Liver (tissue), 9 donors: ENCODE results near the gene ARL14EP. TPM values are rescaled to one million over a fixed set of nuclear protein-coding genes. Genes with fewer than 3 reads are reported as not detected.

Experiments used
- DNase-seq: peaks from one replicate; pipeline ENCODE4 v3.0.0-alpha.2; 2017; ENCODE audit warnings: low spot score
- H3K27ac ChIP-seq, 2 donors: one replicate each; pipeline ENCODE4 v1.7.0; 2013; ENCODE audit warnings: inconsistent platforms in 2 of 2, low read length in 2 of 2, control low read depth in 1 of 2, low read depth in 1 of 2, mild to moderate bottlenecking in 1 of 2
- H3K27me3 ChIP-seq, 4 donors: one replicate each; pipeline versions ENCODE4 v1.6.1 to v1.7.0; 2013; ENCODE audit warnings: low read length in 3 of 4, inconsistent platforms in 1 of 4, mild to moderate bottlenecking in 1 of 4, moderate library complexity in 1 of 4; ENCODE audit not compliant: control insufficient read depth in 4 of 4, insufficient read depth in 4 of 4
- H3K36me3 ChIP-seq, 4 donors: one replicate each; pipeline versions ENCODE4 v1.6.1 to v1.7.0; 2013; ENCODE audit warnings: low read length in 3 of 4, mild to moderate bottlenecking in 3 of 4, low read depth in 1 of 4, moderate library complexity in 1 of 4; ENCODE audit not compliant: control insufficient read depth in 4 of 4, insufficient read depth in 3 of 4
- H3K4me1 ChIP-seq, 4 donors: one replicate each; pipeline versions ENCODE4 v1.6.1 to v1.7.0; 2013; ENCODE audit warnings: low read length in 3 of 4, mild to moderate bottlenecking in 3 of 4, moderate library complexity in 1 of 4; ENCODE audit not compliant: control insufficient read depth in 4 of 4, insufficient read depth in 4 of 4
- H3K4me3 ChIP-seq, 3 donors: one replicate each; pipeline versions ENCODE4 v1.6.1 to v1.7.0; 2013; ENCODE audit warnings: low read length in 3 of 3, control low read depth in 1 of 3, low read depth in 1 of 3, mild to moderate bottlenecking in 1 of 3
- H3K9ac ChIP-seq, 2 donors: one replicate each; pipeline ENCODE4 v1.7.0; 2013; ENCODE audit warnings: low read length in 2 of 2, mild to moderate bottlenecking in 2 of 2, moderate library complexity in 2 of 2, control low read depth in 1 of 2, low read depth in 1 of 2
- H3K9me3 ChIP-seq, 4 donors: one replicate each; pipeline versions ENCODE4 v1.6.1 to v1.7.0; 2013; ENCODE audit warnings: low read length in 3 of 4; ENCODE audit not compliant: control insufficient read depth in 4 of 4
- EGR1 ChIP-seq, 2 donors: IDR thresholded peaks; 2 replicates each; pipeline ENCODE4 v1.6.1; 2016 to 2018; ENCODE audit warnings: antibody characterized with exemption in 2 of 2, low read depth in 2 of 2
- FOXA1 ChIP-seq: IDR thresholded peaks from 2 replicates; pipeline ENCODE4 v1.6.1; 2016; ENCODE audit warnings: antibody characterized with exemption
- FOXA2 ChIP-seq: IDR thresholded peaks from 2 replicates; pipeline ENCODE4 v1.6.1; 2016; ENCODE audit warnings: antibody characterized with exemption
- HNF4A ChIP-seq, 2 donors: conservative IDR thresholded peaks; 2 replicates each; pipeline ENCODE4 v1.6.1; 2016; ENCODE audit warnings: antibody characterized with exemption in 2 of 2, mild to moderate bottlenecking in 2 of 2
- HNF4G ChIP-seq: IDR thresholded peaks from 2 replicates; pipeline ENCODE4 v1.6.1; 2016; ENCODE audit warnings: antibody characterized with exemption
- JUND ChIP-seq, 2 donors: IDR thresholded peaks; 2 replicates each; pipeline ENCODE4 v1.6.1; 2016; ENCODE audit warnings: antibody characterized with exemption in 2 of 2
- NR2F2 ChIP-seq: IDR thresholded peaks from 2 replicates; pipeline ENCODE4 v1.6.1; 2016; ENCODE audit warnings: antibody characterized with exemption
- RAD21 ChIP-seq, 2 donors: IDR thresholded peaks; 2 replicates each; pipeline ENCODE4 v1.6.1; 2016; ENCODE audit warnings: antibody characterized with exemption in 2 of 2, mild to moderate bottlenecking in 2 of 2
- RXRA ChIP-seq, 2 donors: IDR thresholded peaks; 2 replicates each; pipeline ENCODE4 v1.6.1; 2017 to 2018; ENCODE audit warnings: antibody characterized with exemption in 2 of 2, mild to moderate bottlenecking in 1 of 2
- TAF1 ChIP-seq: conservative IDR thresholded peaks from 2 replicates; pipeline ENCODE4 v1.6.1; 2016; ENCODE audit warnings: antibody characterized with exemption, mild to moderate bottlenecking
- YY1 ChIP-seq: IDR thresholded peaks from 2 replicates; pipeline ENCODE4 v1.6.1; 2016; ENCODE audit warnings: antibody characterized with exemption, mild to moderate bottlenecking
- WGBS: extraction: QIAGEN DNeasy Blood & Tissue Kit; methylation state at CpG from one replicate; pipeline ENCODE4 v1.1.7; 2013; 5-methylcytosine and 5-hydroxymethylcytosine counted together
- polyA plus RNA-seq, 2 donors: library from polyadenylated mRNA; stranded (reverse) in 1 of 2; unstranded in 1 of 2; fragments of 200-250 nt in 1 of 2; fragments of >200 nt in 1 of 2; fragmentation: Nextera tagmentation in 1 of 2; extraction: Ambion mirVana in 1 of 2; gene quantifications; one replicate each; pipeline versions ENCODE4 v1.2.1 to v1.2.3, GENCODE V29; 2013 to 2015
- total RNA-seq, 2 donors: library from RNA; depleted of rRNA; stranded (reverse); fragments of >200 nt; gene quantifications; one replicate each; pipeline ENCODE4 v1.2.3, GENCODE V29; 2014
- TF ChIP-seq, protein P1 (sequence below): IDR thresholded peaks from 2 replicates; pipeline ENCODE4 v1.6.1; 2016; ENCODE audit warnings: antibody characterized with exemption
- TF ChIP-seq, protein P2 (sequence below): IDR thresholded peaks from 2 replicates; pipeline ENCODE4 v1.6.1; 2016; ENCODE audit warnings: antibody characterized with exemption
- TF ChIP-seq, protein P3 (sequence below): IDR thresholded peaks from 2 replicates; pipeline ENCODE4 v1.6.1; 2016; ENCODE audit warnings: antibody characterized with exemption
- TF ChIP-seq, protein P4 (sequence below): fragments of 150-350 bp; IDR thresholded peaks from 2 replicates; pipeline ENCODE4 v1.5.1; 2017; ENCODE audit warnings: improper control_type of control experiment, low read depth, low read length; ENCODE audit not compliant: missing input control
- donor health status: healthy.
- donor health status: healthy.
- donor health status: healthy.
- donor health status: healthy.
- donor health status: healthy.

ARL14EP gene
- total and polyA plus RNA-seq, 4 donors, result 8.2 to 22.9 (median 13.6) TPM

DNA sequence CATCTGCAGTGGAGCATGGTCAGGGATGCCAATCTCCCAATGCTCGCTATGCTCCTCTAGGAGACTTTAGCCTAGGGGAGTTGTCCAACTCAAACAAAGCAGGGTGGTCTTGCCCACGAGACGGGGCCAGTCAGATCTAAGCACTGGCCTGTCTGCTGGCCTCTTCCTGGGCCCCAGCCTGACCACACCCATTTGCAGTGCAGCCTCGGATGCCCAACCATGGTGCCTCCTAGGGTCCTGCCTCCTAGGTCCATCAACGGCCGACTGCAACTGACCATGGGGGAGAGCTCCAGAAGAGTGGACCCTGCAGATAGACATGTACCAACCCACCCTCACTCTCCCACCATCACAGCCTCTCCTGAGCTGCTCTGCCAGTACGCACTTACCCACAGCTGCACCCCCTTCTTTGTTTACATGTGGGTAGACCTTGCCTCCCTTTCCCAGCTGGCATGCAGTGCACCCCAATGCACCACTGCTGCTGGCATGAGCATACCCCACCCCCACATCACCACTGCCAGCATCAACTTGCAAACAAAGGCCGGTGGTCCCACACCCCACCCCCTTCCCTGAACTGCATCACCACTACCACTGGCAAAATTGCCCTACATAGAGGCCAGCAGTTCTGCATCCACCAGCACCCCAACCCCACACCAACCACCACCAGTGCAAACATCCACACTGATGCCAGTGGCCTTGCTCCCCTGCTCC, 27.6 kb upstream of the ARL14EP start:
- Histone ChIP-seq H3K27ac (no peak overlapping the region), H3K4me1 (no peaks in the 10 kb centered on the region), H3K27me3 (no peaks in the 10 kb centered on the region), H3K4me3 (no peak overlapping the region), H3K9ac (no peak overlapping the region), H3K9me3 (no peaks in the 10 kb centered on the region), H3K36me3 (no peaks in the 10 kb centered on the region)
- no peak for DNase-seq
- TF ChIP-seq EGR1 (IDR thresholded peaks at IDR 0.05; ENCODE audit: low read depth in 2 of 2) (no peak), RXRA (IDR thresholded peaks at IDR 0.05) (no peak), YY1 (no peak), FOXA2 (no peak), HNF4A (conservative IDR thresholded peaks at IDR 0.05) (no peak), FOXA1 (no peak), RAD21 (IDR thresholded peaks at IDR 0.05) (no peak), JUND (IDR thresholded peaks at IDR 0.05) (no peak)
- TF ChIP-seq, protein P1, sequence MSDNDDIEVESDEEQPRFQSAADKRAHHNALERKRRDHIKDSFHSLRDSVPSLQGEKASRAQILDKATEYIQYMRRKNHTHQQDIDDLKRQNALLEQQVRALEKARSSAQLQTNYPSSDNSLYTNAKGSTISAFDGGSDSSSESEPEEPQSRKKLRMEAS, result no peak
- WGBS, result 87% methylated on average over 8 of the region's 8 CpGs

DNA sequence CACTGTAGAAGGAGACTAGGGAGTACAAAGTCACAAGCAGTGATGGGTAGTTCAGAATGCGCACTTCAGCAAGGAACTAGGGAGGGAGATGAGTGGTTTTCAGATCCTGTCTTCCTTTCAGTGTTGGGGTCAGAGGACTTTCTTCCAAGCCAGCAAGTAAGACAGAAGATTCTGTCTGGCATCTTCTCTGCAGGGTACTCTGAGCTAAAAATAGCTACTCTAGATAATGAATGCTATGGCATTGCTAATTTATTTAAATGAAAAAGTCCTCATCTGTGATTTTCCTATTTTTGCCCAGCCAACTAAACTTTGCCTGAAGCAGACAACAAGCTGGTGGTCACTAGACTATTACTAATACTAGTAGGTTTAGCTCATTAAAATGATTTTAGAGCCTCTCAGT, 18.3 kb upstream of the ARL14EP start:
- Histone ChIP-seq H3K4me1 (no peaks in the 10 kb centered on the region), H3K27me3 (no peaks in the 10 kb centered on the region), H3K27ac (no peak overlapping the region), H3K9ac (no peak overlapping the region), H3K9me3 (no peaks in the 10 kb centered on the region), H3K36me3 (no peaks in the 10 kb centered on the region), H3K4me3 (no peak overlapping the region)
- WGBS, result 100% methylated on average over 1 of the region's 1 CpG
- DNase-seq, result no peak
- TF ChIP-seq, protein P1, result no peak
- TF ChIP-seq, protein P2, sequence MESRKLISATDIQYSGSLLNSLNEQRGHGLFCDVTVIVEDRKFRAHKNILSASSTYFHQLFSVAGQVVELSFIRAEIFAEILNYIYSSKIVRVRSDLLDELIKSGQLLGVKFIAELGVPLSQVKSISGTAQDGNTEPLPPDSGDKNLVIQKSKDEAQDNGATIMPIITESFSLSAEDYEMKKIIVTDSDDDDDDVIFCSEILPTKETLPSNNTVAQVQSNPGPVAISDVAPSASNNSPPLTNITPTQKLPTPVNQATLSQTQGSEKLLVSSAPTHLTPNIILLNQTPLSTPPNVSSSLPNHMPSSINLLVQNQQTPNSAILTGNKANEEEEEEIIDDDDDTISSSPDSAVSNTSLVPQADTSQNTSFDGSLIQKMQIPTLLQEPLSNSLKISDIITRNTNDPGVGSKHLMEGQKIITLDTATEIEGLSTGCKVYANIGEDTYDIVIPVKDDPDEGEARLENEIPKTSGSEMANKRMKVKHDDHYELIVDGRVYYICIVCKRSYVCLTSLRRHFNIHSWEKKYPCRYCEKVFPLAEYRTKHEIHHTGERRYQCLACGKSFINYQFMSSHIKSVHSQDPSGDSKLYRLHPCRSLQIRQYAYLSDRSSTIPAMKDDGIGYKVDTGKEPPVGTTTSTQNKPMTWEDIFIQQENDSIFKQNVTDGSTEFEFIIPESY, result no peak
- TF ChIP-seq, protein P3, sequence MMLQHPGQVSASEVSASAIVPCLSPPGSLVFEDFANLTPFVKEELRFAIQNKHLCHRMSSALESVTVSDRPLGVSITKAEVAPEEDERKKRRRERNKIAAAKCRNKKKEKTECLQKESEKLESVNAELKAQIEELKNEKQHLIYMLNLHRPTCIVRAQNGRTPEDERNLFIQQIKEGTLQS, result no peak
- TF ChIP-seq RAD21 (IDR thresholded peaks at IDR 0.05) (no peak), YY1 (no peak), NR2F2 (no peak), HNF4A (conservative IDR thresholded peaks at IDR 0.05) (no peak), HNF4G (no peak), TAF1 (no peak), RXRA (IDR thresholded peaks at IDR 0.05) (no peak)
- TF ChIP-seq, protein P4, sequence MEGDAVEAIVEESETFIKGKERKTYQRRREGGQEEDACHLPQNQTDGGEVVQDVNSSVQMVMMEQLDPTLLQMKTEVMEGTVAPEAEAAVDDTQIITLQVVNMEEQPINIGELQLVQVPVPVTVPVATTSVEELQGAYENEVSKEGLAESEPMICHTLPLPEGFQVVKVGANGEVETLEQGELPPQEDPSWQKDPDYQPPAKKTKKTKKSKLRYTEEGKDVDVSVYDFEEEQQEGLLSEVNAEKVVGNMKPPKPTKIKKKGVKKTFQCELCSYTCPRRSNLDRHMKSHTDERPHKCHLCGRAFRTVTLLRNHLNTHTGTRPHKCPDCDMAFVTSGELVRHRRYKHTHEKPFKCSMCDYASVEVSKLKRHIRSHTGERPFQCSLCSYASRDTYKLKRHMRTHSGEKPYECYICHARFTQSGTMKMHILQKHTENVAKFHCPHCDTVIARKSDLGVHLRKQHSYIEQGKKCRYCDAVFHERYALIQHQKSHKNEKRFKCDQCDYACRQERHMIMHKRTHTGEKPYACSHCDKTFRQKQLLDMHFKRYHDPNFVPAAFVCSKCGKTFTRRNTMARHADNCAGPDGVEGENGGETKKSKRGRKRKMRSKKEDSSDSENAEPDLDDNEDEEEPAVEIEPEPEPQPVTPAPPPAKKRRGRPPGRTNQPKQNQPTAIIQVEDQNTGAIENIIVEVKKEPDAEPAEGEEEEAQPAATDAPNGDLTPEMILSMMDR, result no peak
